LNCAP (cell line): ENCODE measurements around the gene RFTN1.

ENCODE experiments used
- CTCF ChIP-seq: fragments of 450-650 bp; IDR thresholded peaks from 2 replicates; pipeline ENCODE4 v1.5.1; 2017; ENCODE audit warnings: mild to moderate bottlenecking

The RFTN1 gene

DNA sequence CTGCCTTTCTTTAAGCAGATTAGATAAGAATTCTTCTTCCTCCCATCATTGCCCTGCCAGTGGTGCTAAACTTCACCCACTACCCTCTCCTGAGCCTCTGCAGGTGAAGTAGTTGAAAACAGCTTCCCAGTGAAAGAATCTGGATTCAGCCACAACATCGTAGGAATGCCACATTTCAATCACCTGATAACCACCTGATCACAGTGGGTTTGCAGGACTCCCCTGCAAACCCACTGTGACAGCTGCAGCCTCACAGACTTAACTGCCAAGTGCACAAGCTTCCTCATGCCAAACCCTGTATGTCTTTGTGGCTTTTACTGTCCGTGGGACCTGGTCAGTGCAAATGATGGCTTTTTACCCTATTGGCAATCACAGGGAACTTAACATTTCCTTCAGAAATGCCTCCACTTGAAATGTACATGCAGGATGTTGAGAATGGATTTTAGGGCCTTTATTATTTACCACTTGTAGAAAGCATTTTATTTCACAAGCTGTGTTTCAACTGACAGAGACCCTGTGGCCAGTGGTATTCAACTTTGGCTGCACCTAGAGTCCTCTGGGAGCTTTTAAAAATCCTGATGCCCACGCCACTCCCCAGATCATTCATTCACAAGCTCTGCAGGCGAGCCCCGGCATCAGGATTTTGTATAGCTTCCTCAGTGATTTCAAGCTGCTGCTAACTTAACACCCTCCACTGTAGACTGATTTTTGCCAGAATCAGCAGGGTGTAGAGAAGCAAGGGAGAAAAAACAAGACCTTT, 199.4 kb downstream of the RFTN1 start:
- TF ChIP-seq CTCF, result no peak

DNA sequence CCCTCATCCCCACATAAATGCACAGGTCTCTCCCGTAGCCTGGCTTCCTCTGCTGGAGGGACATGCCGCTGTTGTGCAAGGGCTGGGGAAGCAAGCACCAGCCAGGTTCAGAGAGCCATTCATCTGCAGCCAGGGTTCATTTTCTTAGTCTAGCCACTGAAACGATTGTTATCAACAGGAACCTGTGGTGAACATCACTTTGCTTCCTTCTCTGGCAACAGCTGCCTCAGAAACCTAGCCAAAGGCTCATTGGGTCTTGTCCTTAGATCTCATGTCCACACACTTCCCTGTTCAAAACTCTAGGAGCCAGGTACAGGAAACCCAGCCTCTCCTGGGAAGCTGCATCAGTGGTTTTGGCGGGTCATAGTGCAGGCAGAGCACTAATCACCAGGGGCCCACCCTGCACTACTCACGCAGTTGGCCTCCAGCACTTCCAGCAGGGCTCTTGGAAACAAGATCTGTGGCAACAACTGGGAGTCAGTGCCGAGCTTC, 201.5 kb downstream of the RFTN1 start:
- no peak for TF ChIP-seq CTCF

- no peak for TF ChIP-seq CTCF
These were observed 203.9 kb downstream of the RFTN1 start for GRCh38 chr3:16309558-16309957.

GRCh38 chr3:16308727-16309126, 204.8 kb downstream of the RFTN1 start:
- TF ChIP-seq CTCF, result no peak

DNA sequence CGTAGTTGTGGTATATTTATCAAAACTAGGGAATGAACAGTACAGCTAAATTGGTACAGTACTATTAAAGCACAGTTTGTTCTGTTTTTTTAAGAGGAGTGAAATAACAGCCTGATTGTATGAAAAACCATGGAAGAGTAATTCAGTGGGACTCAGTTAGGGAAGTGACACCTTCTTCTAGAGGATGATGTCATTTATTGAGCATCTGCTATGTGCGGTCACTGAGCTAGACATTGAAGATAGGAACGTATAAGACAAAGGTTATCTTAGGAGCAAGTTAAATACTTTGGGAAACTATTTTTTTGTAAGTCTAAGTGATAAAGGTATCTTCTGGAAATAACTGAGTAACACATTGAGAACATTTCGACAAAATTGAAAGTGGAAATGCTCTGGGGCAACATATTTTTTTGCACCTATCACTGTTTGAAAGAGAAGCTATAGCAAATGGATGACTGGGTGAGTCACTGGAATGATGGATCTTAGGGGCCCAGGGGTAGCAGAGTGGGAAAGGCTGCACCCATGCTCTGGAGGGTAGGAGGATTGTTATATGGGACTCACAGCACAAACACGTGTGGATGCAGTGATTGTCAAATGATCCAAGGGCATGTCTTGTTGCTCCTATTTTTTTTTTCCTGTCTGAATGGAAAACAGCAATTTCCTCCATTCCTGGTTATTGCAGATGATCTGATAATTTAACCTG, 205.5 kb downstream of the RFTN1 start:
- TF ChIP-seq CTCF, result no peak

DNA sequence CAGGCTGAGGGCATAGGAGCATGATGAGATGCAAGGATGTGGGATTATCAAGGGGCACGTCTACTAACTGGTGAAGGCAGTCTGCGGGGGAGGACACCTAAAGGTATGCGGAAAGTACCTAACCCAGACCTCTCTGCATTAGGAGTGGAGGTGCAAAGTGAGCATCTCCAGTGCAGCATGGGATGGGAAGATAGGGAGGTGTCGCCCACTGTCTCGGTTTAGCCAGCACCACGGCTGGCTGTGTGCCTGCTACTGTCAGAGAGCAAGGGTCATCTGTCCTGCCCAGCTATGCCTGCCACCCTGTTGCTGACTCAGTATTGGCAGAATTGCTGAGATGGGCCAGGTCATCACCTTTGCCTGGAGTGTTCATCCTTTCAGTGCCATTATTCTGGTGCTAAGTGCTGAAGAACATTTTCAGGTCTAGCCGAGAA, 208.4 kb downstream of the RFTN1 start:
- TF ChIP-seq CTCF, result no peak

DNA sequence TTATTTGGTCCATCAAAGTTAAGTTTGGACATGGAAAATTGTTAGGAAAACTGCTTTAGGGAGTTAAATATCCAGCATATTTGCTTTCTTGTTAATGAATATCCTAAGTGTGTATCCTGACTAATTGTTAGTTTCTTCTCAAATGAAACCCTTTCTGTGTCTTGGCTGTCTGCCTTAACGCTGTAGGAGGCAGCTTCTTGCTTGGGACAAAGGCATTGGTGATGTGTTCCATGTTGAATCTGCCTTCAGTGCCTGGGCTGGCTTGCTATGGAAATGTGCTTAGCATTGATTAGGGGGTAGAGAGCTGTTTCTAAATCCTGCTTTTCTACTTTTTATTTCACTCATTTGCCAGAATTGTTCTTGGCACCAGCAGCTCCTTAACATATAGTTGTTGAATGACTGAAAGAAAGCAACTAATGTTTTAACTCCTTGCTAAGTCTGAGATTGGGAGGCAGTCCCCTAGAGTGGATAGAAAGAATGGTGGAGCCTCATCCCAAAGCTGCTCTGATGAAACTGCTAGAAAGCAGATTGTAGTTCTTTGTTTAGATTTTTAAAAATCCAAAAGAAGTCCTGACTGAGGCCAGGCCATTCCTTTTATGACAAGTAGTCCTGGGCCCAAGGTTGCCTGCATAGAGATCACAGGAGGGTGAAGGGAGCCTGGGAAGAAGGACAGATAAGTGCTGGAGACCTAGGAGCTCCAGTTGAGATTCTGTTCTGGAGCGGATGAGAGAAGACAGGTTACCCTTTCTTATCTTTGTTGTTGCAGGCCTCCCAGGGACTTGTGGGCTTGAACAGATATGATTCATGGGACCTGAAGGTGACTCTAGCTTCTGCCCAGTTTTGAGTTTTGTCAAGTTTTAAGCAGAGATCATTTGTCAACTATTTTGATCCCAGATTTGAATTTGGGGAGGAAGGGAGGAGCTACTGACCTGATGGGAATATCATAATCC, 209.2 kb downstream of the RFTN1 start:
- TF ChIP-seq CTCF, result no peak
